Gastrocnemius medialis (tissue), 4 donors: ENCODE measurements around the gene ZBTB7B.

Source experiments
- CTCF ChIP-seq, 5 experiments: fragments of 450-650 bp in 3 of 5; fragments of 200-600 bp in 2 of 5; sonication (generic) in 2 of 5; IDR thresholded peaks in 4 of 5; conservative IDR thresholded peaks in 1 of 5; 1 replicate in 4 of 5; 2 replicates in 1 of 5; pipeline ENCODE4 v1.5.1; 2016 to 2019; ENCODE audit warnings: antibody characterized with exemption in 5 of 5, mild to moderate bottlenecking in 3 of 5, moderate library complexity in 3 of 5
- POLR2A ChIP-seq, 2 donors: fragments of 450-650 bp; IDR thresholded peaks; one replicate each; pipeline ENCODE4 v1.6.1; 2017; ENCODE audit warnings: antibody characterized with exemption in 2 of 2, mild to moderate bottlenecking in 2 of 2, moderate library complexity in 2 of 2

GRCh38 chr1:154967331-154967950, 35.2 kb upstream of the ZBTB7B start:
- TF ChIP-seq CTCF (IDR thresholded peaks at IDR 0.05 in 4 of 5, conservative IDR thresholded peaks at IDR 0.05 in 1 of 5), result no peak
- TF ChIP-seq POLR2A (IDR thresholded peaks at IDR 0.05), result no peak
